HG02884 (cell line): ENCODE results near the gene RBPMS2.

Experiments
- ATAC-seq: cut with Tn5 transposase; IDR thresholded peaks from one replicate; pipeline ENCODE4 v1.9.1; 2021; ENCODE audit warnings: mild to moderate bottlenecking, moderate library complexity; ENCODE audit not compliant: unreplicated experiment

Gene RBPMS2

DNA sequence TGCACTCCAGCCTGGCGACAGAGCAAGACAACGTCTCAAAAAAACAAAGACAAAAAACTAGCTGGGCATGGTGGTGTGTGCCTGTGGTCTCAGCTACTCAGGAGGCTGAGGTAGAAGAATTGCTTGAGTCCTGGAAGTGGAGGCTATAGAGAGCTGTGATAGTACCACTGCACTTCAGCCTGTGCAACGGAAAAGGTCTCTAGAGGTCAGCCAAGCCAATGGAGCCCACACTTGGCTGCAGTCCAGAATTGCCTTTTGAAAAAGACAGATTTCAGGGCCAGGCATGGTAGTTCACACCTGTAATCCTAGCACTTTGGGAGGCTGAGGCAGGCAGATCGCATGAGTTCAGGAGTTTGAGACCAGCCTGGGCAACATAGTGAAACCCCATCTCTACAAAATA, 8.4 kb upstream of the RBPMS2 start:
- no peak for ATAC-seq

DNA sequence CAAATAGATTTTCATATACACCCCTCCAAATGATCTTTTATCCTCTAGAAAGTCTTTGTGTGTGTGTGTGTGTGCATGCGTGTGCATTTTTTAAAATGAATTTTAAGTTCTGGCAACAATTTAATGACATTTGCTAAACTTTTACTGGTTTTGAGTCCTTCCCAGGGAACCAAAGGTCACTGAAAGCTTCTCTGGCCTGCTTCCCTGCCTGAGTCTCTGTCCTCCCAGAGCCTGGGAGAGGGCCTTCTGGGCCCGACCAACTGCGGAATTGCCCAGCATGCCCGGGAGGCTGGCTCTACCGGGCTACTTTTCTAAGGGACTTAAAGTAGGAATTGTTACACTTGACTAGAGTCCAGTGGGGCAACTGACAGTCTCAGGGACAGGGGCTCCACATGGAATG, 7.4 kb upstream of the RBPMS2 start:
- ATAC-seq = no peak

DNA sequence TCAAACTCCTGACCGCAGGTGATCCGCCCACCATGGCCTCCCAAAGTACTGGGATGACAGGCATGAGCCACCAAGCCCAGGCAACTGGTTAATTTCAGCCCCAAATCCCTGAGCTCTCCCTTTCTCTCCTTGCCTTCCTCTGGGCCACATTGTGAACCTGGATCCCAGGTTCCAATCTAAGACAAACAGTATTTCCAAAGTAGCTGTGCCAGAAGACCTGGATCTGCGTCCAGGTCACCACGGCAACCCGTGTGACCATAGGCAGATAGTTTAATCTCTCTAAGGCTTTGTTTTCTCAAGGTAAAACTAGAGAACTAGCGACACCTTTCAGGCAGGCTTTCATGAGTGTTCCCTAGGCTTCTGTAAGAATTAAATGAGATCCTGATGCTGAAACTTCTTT, 5.9 kb upstream of the RBPMS2 start:
- ATAC-seq = no peak

DNA sequence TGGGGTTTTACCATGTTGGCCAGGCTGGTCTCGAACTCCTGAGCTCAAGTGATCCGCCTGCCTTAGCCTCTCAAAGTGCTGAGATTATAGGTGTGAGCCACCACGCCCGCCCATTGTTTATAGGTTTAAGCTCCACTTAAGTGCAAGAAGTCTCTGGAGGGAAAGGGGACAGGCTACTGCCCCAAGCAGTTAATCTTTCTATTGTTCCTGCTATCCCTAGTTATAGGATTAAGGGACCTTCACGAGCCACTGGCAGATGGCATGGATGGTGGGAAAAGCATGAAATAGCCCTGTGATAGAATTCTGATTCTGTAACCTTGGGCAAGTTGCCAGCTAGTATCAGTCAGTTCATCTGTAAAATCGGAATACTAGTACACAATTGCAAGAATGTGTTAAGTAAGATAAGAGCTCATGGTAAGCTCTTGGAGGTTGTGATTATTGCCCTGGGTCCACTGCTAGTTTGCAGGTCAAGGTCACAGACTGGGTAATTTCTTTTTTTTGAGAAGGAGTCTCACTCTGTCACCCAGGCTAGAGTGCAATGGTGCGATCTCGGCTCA, 5.3 kb upstream of the RBPMS2 start:
- no peak for ATAC-seq

DNA sequence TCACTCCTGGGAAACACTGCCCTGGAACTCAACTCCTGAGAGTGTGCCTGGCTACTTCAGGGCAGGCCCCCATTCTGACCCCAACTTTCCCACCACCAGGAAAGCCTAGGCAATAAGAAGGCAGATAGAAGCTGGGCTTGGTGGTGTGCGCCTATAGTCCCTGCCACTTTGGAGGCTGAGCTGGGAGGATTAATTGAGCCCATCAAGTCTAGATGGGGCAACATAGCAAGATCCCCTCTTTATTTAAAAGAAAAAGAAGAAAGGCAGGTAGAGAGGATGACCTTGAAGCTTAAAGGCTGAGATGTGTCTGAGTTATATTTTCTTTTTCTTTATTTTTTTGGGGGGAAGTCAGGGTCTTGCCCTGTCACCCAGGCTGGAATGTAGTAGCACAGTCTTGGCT, 4.2 kb upstream of the RBPMS2 start:
- no peak for ATAC-seq

DNA sequence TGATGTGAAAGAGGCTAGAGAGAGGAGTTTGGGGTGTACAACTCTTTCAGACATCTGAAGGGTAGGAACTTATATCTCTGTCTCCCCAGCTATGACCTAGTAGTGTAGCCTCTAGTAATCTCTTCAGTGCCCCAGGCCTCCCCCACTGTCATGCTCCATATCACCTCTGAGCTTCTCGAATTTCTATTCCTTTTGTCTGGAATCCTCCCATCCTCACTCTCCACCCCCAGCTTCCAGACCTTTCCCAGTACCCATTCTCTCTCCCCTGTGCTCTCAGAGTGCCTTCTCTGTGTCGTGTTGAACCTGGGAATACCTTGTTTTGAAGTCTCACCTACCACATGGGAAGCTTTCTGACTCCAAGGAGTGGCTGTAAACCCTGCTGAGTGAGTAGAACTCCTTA, 3.6 kb upstream of the RBPMS2 start:
- no peak for ATAC-seq

DNA sequence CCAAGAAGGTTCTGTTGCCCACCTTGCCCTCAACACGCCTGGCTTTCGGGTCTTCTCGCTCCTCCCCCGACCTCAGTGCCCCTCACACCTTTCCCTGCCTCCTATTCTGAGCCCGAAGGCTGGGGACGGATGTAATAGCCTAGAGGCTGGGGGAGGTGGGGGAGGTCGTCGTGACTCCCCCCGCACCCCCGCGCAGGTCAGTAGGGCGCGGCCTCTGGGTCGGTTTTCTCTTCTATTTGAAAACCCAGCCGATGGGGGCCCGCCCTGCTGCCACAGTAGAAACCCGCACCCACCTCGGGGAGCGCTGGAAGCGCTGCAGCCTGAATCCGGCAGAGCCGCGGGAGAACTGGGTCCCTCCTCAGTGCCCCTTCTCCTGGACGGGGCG, 1.0 kb upstream of the RBPMS2 start:
- no peak for ATAC-seq

DNA sequence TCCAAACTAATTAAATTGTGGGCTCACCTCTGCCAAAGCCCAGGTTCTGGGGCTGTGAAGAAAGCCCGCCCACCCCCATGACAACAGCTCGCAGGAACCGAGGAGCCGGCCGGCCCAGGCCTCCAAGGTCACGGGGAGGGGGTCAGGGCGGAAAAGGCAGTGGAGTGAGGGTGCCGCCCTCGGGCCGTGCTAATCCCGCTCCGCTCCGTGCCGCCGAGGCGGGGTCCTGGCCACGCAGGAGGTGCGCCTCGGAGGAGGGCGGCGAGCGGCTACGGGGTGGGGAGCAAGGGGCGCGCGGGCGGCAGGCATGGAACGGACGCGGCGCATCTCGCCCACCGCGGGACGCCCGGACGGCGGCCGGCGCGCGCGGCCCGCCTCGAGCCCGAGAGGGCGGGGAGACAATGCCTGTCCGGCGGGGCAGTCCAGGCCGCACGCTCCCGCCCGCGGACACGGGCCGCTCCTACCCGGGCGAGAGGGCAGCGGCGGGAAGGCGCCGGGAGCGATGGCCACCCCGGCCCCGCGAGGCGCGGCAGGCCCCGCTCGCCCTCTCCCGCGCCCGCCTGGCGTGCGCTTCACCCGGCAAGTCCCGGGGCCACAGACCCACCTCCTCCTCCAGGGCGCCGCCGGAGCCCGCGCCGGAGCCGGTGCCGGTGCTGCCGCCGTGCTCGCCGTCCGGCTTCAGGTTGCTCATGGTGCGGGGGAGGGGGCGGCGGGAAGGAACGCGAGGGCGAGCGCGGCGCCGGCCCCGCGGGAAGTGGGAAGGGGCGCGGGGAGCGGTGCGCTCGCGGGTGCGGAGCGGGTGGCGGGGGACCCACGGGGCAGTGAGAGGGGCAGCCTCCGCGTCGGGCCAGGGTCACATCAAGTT, 528 bp downstream of the RBPMS2 start:
- ATAC-seq = no peak

DNA sequence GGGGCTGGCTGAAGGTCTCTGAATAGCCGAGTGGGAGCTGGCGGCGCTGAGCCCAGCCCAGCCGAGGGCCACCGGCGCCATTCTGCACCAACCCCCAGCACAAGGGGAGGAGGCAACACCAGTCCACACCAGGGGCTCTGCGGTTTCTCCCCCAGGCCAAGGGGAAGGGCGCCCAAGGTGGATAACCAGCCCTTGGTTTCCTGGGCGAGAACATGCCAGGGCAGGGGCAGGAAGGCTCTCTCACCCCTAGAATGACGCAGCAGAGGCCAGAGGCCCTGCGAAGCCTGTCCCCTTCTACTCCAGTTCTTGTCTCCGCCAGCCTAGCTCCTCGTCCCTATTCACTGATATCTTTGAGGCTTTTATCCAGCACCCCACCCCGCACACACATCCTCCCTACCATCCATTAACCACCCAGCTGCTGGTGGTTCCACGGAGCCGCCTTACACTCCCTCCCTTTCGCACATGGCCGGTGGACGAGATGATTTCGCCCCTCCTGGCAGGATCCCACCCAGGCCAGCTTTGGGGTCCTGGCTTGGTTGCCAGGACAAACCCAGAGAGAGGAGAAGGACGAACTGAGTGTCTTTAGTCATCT, 1.3 kb downstream of the RBPMS2 start:
- no peak for ATAC-seq

DNA sequence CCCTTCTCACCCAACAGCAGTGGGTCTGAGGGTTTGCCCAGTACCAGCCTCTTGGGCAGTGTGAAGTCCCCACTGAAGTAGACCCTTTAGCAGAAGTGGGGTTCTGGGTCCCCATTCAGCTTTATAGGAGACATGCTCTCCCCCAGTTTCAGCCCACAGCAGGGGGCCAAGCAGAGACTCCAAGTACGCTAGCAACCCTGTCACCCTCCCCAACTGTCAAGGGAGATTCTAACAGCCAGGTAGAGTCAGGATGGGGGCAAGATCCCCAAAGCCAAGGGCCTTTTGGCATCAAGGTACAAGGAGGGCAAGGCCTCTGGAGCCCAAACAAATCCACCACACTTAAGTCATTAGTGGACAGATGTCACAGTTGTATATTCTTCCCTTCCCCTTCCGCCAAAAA, 1.8 kb downstream of the RBPMS2 start:
- no peak for ATAC-seq

DNA sequence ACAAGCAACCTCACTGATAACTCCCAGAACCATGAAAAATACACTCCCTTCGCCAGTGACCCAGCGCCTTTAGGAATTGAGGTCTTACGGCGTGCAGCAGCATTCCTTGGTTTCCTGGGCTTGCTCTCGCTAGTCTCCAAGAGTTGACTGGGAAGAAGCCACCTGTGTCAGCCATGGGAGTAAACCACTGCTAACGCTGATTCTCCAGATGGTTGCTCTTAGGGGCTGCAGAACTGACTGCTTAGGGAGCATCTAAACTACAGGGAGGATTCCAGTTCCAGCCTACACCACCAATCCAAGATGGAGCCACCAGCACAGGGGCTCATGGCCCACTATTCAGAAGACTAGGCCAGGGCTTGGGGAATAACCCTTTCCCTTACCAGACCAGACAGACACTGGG, 2.4 kb downstream of the RBPMS2 start:
- no peak for ATAC-seq

DNA sequence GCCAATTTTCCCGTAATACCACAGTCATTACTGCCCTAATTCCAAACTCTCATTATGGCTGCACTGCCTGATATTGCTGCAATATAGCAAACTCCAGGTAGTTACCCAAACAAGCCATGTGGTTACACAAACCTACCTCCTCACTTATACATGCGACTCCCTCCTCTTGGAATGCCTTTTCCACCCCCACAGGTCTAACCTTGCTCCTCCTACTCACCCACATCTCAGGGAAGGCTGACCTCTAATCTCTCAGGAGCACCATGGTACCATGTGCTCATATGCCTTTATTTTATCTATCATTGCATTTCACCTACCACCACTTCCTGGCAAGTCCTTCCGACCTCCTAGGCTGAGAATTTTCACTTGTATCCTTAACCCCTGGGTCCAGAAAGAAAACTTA, 2.9 kb downstream of the RBPMS2 start:
- no peak for ATAC-seq

DNA sequence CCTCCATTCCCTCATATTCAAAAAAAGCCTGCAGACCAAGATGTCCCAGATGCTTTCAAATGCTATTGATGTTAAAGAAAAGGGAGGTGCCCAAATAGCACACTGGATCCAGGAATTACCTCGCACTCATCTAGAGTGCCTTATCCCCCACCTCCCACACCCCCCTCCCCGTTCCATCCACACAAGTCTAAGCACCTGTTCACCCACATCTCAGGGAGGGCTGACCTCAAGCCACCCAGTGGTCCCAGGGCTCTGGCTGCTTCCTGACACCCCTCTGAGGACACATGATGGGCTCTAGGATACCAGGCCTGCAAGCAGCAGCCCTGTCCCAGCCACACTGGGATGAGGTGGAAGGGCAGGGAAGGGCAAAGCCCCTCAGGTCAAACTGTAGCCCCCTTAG, 4.8 kb downstream of the RBPMS2 start:
- no peak for ATAC-seq

DNA sequence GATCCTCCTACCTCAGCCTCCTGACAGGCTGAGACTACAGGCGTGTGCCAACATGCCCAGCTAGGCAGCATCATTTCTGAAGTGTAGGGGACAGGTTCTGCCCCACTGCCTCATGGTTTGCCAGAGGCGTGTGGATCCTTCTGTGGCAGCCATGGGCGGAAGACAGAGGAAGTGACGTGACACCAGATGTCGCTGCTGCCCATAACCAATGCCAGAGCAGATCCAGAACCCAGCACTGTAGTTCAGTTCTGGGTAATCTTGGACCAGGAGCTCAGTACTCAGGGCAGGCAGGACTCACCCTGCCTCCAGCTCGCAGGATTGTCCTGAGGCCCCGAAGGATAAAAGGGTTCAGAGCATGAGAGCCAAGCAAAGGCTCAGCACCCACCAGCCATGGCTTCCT, 8.2 kb downstream of the RBPMS2 start:
- no peak for ATAC-seq

DNA sequence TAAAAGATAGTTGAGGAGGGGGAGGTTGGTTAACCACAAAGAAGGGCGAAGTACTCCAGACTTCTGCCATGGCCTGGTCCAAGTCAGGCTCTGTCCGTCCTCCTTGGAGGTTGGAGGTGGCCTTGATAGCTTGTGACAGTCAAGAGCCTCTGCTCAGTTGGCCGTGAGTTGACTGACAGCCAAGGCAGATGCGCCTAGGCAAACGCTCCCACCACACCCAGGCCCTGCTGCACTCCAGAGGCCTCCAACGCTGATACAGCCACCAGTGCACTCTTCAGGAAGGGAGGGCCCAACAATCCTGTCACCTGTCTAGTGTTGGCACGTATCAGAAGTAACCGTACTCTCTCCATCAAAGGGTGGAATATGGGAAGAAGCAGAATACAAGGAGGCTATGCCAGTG, 9.3 kb downstream of the RBPMS2 start:
- no peak for ATAC-seq

DNA sequence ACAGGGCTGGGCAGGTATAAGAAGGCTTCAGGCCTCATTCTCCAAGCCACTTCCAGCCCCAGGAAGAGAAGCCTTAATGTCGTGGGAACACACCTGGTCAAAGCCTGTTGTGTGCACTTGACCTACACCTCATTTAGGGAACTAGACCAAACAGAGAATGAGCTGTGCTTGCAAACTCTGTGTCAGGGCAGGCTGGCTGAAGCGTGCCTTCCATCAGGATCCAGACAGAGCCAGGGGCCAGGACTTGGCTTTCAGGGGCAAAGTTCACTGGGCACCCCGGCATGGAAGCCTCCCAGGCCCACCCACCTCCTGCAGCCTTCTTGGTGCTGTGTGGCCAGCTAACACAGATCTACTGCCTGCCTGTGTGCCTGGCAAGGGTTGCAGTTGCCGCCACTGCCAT, 11.5 kb downstream of the RBPMS2 start:
- ATAC-seq = no peak

DNA sequence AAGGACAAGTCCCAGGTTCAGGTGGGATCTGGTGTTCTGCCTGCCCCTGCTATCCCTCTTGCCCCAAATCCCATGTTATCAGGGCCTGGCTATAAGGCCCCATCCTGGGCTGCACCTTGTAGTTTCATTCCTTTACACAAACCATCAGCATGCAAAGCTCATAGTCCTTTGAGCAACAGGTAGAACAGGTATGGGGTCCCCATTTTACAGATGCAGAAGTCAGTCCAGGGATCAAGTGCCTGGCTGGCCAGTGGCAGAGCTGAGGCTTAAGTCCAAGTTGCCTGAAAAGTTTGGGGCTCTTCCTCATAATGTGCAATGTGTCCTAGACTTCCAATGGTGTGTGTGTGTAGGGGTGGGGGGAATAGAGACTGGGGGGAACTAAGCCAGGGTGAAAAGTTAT, 11.9 kb downstream of the RBPMS2 start:
- no peak for ATAC-seq

DNA sequence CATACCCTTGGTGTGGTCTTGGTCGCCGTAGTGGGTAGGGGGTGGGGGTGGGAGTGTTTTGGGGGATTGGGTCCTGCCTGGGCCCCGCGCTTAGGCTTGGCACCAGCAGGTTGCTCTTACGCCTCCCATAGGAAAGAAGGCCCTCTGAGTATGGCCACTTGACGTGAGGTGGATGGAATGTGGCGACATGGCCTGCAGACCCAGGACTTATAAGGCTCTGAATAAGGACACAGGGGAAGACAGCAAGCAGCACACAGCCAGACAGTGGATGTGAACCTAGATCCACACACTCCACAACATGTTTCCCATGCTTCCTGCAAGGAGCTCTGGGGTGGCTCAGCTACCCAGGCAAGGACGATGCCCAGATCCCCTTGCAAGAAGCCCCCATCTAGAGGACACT, 12.4 kb downstream of the RBPMS2 start:
- ATAC-seq = no peak

DNA sequence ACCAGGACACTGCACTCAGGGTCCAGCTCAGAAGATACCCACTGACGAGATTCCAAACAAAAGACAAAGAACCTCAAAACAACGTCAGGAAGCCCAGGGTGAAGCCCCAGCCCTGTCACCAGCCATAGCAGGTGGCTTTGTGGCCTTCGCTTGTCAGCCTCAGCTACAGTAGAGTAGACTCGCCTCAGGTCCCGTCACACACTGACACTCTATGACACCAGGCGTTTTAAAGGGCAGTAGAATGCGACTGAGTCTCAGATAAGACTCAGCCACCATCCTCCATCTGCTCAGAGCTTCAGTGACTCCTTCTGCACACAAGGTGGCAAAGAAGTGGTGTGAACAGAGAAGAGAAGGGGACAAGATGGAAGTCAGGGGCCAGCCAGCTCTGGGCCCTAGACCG, 12.8 kb downstream of the RBPMS2 start:
- ATAC-seq = no peak

DNA sequence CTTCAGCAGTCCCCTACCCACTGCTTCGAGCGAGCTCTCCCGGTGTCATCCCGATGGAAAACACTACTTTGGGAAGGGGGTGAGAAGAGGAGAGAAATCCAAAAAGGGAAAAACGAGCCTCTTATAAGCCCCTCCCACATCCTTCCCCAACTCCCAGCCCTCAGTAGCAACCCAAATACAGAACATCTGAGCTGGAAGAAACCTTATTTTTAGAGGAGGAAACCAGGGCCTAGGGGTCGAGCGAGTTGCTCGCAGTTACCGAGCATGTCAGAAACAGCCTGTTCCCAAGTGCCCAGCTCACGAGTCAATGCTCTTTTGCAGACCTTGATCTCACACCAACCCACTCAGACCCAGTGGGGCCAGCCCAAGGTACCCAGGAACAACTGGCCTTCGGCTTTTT, 14.2 kb downstream of the RBPMS2 start:
- ATAC-seq = no peak

DNA sequence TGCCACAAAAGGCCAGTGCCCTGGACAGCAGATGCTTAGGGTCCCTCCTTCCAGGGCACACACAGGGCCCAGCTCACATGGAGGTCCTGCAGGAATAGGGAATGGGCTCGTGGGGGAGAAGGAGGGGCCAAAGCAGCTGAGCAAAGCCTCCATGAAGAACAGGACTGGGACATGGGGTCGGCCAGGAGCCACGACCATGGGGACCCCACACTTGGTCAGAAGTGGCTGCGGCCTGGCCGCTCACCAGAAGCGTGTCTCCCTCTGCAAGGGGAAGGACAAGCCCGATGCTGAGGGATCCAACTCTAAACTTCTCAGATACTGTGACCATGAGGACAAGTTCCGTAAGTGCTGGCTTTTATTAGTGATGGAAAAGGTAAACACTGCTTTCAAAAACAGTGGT, 15.3 kb downstream of the RBPMS2 start:
- no peak for ATAC-seq

DNA sequence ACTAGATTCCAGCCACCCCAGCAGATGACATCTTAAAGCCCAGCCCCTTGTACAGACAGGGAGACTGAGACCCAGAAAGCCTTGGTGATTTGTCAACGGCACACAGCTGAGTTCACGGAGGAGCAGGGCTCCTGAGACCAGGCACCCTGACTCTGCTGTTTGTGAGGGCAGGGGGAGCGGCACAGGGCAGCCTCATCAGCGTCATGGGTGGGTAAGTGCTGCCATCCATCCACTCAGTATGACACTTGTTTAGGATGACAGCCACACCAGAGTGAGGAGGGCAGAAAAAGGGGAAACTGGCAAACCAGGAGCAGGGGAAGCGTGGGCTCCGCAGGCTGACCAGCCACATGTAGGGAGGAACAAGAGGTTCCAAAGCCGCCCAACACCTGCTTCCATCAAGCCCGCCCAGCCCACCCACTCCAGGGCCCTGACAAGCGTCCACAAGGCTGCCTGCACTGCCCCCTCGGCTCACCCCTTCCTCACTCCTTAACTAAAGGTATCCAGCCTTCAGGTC, 19.9 kb downstream of the RBPMS2 start:
- no peak for ATAC-seq
